Islet of Langerhans (tissue), 1 donor: ENCODE results near the gene TEAD1.

Experiments
- FAIRE-seq: peaks from one replicate; lab custom pipeline; 2011; peaks lifted over from hg19 to GRCh38; lab: Jason Lieb, UNC

Gene TEAD1

DNA sequence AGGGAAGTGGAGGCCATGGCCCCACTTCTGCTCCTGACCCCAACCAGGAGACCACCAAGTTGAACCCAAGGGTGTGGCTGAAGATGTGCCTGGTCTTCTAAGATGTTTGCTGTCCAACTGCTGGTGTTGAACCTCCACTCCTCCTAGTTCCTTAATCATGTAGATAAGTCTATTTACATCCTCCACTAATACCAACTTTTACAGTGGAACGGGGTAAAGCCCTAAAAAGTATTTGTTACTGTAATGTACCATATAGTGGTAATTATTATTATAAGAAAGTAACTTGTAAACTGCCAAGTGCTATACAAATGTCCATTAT lies 315.9 kb downstream of the TEAD1 start:
- no peak for FAIRE-seq

DNA sequence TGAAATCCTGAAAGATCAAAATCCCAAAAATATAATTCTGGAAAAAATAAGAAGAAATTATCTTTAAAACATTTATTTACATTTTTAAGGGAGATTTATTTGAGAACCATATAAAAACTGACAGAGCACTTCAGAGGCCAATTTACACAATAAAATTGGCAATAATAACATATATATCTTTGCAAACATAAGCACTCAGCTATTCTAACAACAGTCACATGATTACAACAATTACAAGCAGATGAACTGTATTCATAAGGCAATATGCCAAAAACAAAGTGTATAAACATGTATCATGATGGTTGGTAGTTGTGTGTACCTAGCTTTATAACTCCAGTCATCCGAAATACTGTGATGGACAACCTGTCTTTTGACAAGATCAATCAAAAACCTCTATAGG lies 317.2 kb downstream of the TEAD1 start:
- FAIRE-seq: no peak

DNA sequence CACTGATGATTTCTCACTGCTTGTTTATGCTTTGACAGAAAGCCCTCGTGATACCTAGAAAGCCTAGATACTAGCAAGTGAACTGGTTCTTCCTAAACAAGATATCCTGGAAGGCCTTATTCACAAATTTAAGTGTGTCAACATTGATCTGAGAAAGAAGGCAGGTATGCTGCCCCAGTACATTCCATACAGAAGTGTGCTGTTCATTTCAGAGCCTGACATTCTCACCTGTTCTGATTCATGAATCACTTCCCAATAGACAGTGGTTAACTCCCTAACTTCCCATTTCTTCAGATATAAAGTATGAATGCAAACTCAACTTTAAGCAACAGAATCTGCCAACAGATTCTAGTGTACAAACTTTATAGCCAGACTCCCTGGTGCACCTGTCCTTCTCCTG lies 319.4 kb downstream of the TEAD1 start:
- no peak for FAIRE-seq
